Neuronal stem cell (in vitro differentiated cells): Measurements from ENCODE around the gene C1orf21. TPM values are rescaled to one million over a fixed set of nuclear protein-coding genes. Genes with fewer than 3 reads are reported as not detected.
"Not testable (repeated sequence)": the region's sequence is repeated elsewhere in the genome, so short reads cannot be mapped to it uniquely, and the experiment has no call there.

ENCODE experiments used
- DNase-seq: peaks from one replicate; pipeline ENCODE4 v3.0.0-alpha.2; 2013; ENCODE audit warnings: low spot score
- H2AFZ ChIP-seq: one replicate; pipeline ENCODE4 v1.6.1; 2013; ENCODE audit warnings: mild to moderate bottlenecking, low read length, inconsistent platforms
- H2AK5ac ChIP-seq: 2 replicates; pipeline ENCODE4 v1.6.1; 2013; ENCODE audit warnings: low read depth, mild to moderate bottlenecking, inconsistent platforms, low read length, moderate library complexity, mixed read lengths
- H2BK120ac ChIP-seq: 2 replicates; pipeline ENCODE4 v1.6.1; 2013; ENCODE audit warnings: low read depth, mild to moderate bottlenecking, inconsistent platforms, low read length, moderate library complexity, mixed read lengths
- H2BK12ac ChIP-seq: one replicate; pipeline ENCODE4 v1.6.1; 2013; ENCODE audit warnings: low read length, inconsistent platforms
- H2BK15ac ChIP-seq: 2 replicates; pipeline ENCODE4 v1.6.1; 2013; ENCODE audit warnings: mild to moderate bottlenecking, low read length, inconsistent platforms, mixed read lengths
- H2BK5ac ChIP-seq: one replicate; pipeline ENCODE4 v1.6.1; 2013; ENCODE audit warnings: inconsistent platforms, mild to moderate bottlenecking, low read length, moderate library complexity
- H3K14ac ChIP-seq: one replicate; pipeline ENCODE4 v1.6.1; 2013; ENCODE audit warnings: low read length, inconsistent platforms
- H3K18ac ChIP-seq: 2 replicates; pipeline ENCODE4 v1.6.1; 2013; ENCODE audit warnings: low read length, inconsistent platforms
- H3K23ac ChIP-seq: 2 replicates; pipeline ENCODE4 v1.6.1; 2013; ENCODE audit warnings: low read depth, mild to moderate bottlenecking, mixed read lengths, low read length, inconsistent platforms; ENCODE audit not compliant: poor library complexity
- H3K27ac ChIP-seq: replicated peaks from 3 replicates; pipeline ENCODE4 v1.5.1; 2013; ENCODE audit warnings: low read length, inconsistent platforms
- H3K27me3 ChIP-seq, 3 experiments: 2 replicates each; pipeline ENCODE4 v1.6.1; 2013; ENCODE audit warnings: low read length in 3 of 3, mild to moderate bottlenecking in 2 of 3, inconsistent platforms in 1 of 3, low read depth in 1 of 3, mixed read lengths in 1 of 3, moderate library complexity in 1 of 3; ENCODE audit not compliant: control insufficient read depth in 3 of 3, insufficient read depth in 3 of 3
- H3K36me3 ChIP-seq, 2 donors: replicated peaks in 1 of 2; 2 replicates each; pipeline ENCODE4 v1.6.1; 2013; ENCODE audit warnings: low read length in 2 of 2; ENCODE audit not compliant: control insufficient read depth in 2 of 2, insufficient read depth in 2 of 2
- H3K4ac ChIP-seq: 2 replicates; pipeline ENCODE4 v1.6.1; 2013; ENCODE audit warnings: inconsistent platforms, mild to moderate bottlenecking, low read length, moderate library complexity
- H3K4me1 ChIP-seq, 2 donors: 1 replicate in 1 of 2; 2 replicates in 1 of 2; pipeline ENCODE4 v1.6.1; 2013; ENCODE audit warnings: low read length in 2 of 2, low read depth in 1 of 2; ENCODE audit not compliant: control insufficient read depth in 2 of 2, insufficient read depth in 1 of 2
- H3K4me2 ChIP-seq: one replicate; pipeline ENCODE4 v1.6.1; 2013; ENCODE audit warnings: mild to moderate bottlenecking, low read length, inconsistent platforms; ENCODE audit not compliant: insufficient read depth, poor library complexity, severe bottlenecking
- H3K4me3 ChIP-seq, 2 donors: 2 replicates each; pipeline ENCODE4 v1.5.1; 2013; ENCODE audit warnings: low read length in 2 of 2, mild to moderate bottlenecking in 2 of 2, inconsistent platforms in 1 of 2, moderate library complexity in 1 of 2
- H3K79me1 ChIP-seq: one replicate; pipeline ENCODE4 v1.6.1; 2013; ENCODE audit warnings: low read depth, mild to moderate bottlenecking, inconsistent platforms, low read length, moderate library complexity
- H3K9ac ChIP-seq: one replicate; pipeline ENCODE4 v1.6.1; 2013; ENCODE audit warnings: mild to moderate bottlenecking, low read depth, low read length, inconsistent platforms; ENCODE audit not compliant: poor library complexity
- H3K9me3 ChIP-seq, 2 donors: replicated peaks in 1 of 2; 2 replicates each; pipeline versions ENCODE3 to v1.6.1; 2013; ENCODE audit warnings: low read length in 2 of 2, mild to moderate bottlenecking in 2 of 2, inconsistent platforms in 1 of 2, low read depth in 1 of 2, mixed read lengths in 1 of 2, moderate library complexity in 1 of 2; ENCODE audit not compliant: control insufficient read depth in 2 of 2, insufficient read depth in 1 of 2
- H4K8ac ChIP-seq: one replicate; pipeline ENCODE4 v1.6.1; 2013; ENCODE audit warnings: low read depth, mild to moderate bottlenecking, inconsistent platforms, low read length, moderate library complexity
- H4K91ac ChIP-seq: one replicate; pipeline ENCODE4 v1.6.1; 2013; ENCODE audit warnings: low read length, low read depth, mild to moderate bottlenecking, inconsistent platforms; ENCODE audit not compliant: poor library complexity
- WGBS, 2 donors: extraction: QIAGEN DNeasy Blood & Tissue Kit; methylation state at CpG; one replicate each; pipeline ENCODE4 v1.1.7; 2013; ENCODE audit warnings: missing lambda C conversion rate in 2 of 2, mixed read lengths in 1 of 2; ENCODE audit not compliant: insufficient read length in 2 of 2, insufficient replicate concordance in 1 of 2; ENCODE audit errors: extremely low coverage in 2 of 2; 5-methylcytosine and 5-hydroxymethylcytosine counted together
- polyA plus RNA-seq, 2 experiments: library from polyadenylated mRNA; stranded (reverse); fragments of 200-250 nt; gene quantifications; one replicate each; pipeline ENCODE4 v1.2.3, GENCODE V29; 2013

C1orf21 gene
- polyA plus RNA-seq (2013, experiment 1 of 2), result 112 TPM
- polyA plus RNA-seq (2013, experiment 2 of 2), result 109 TPM

GRCh38 chr1:184386312-184387068, at the start of gene C1orf21:
Gene C1orf21, plus strand, starts transcription at chr1:184387029. Its CDS starts 90,481 bp downstream, at chr1:184477510.
- H3K14ac ChIP-seq, result peak within 1 kb of the TSS; percentile 66
- H3K27me3 ChIP-seq, result no peaks in the 10 kb centered on the region
- H3K9ac ChIP-seq, result peak within 1 kb of the TSS; percentile 91
- no peak within 1 kb of the TSS for H4K91ac ChIP-seq
- peak within 1 kb of the TSS; percentile 86 for H3K4ac ChIP-seq
- H3K9me3 ChIP-seq, result no peaks in the 10 kb centered on the region
- H2AFZ ChIP-seq, result peak within 1 kb of the TSS; percentile 96
- peak within 1 kb of the TSS; percentile 72 for H3K4me2 ChIP-seq
- H3K4me1 ChIP-seq, result peaks cover 10 to 20% of the 10 kb centered on the region in 2 donors
- no peaks in the 10 kb centered on the region for H3K36me3 ChIP-seq
- no CpG with 5 or more reads among the region's 73 CpGs for WGBS, 2 donors
- peak within 1 kb of the TSS; percentile 97 for H3K27ac ChIP-seq
- H2BK15ac ChIP-seq, result peak within 1 kb of the TSS; percentile 67
- no peak within 1 kb of the TSS for H4K8ac ChIP-seq
- H3K18ac ChIP-seq, result peak within 1 kb of the TSS; percentile 93
- peak; percentile 90 for DNase-seq
- H2AK5ac ChIP-seq, result peak within 1 kb of the TSS; percentile 58
- H3K79me1 ChIP-seq, result peaks cover 3% of the 10 kb centered on the region
- peak within 1 kb of the TSS; percentile 87 for H2BK5ac ChIP-seq
- peak within 1 kb of the TSS; percentile 85 to 90 for H3K4me3 ChIP-seq
- peak within 1 kb of the TSS; percentile 51 for H2BK120ac ChIP-seq
- H2BK12ac ChIP-seq, result no peak within 1 kb of the TSS
- H3K23ac ChIP-seq, result no peak within 1 kb of the TSS

DNA sequence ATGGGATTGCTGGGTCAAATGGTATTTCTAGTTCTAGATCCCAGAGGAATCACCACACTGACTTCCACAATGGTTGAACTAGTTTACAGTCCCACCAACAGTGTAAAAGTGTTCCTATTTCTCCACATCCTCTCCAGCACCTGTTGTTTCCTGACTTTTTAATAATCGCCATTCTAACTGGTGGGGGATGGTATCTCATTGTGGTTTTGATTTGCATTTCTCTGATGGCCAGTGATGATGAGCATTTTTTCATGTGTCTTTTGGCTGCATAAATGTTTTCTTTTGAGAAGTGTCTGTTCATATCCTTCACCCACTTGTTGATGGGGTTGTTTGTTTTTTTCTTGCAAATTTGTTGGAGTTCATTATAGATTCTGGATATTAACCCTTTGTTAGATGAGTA, 49.0 kb upstream of the C1orf21 start:
- not testable (repeated sequence) for H4K8ac ChIP-seq, H3K27me3 ChIP-seq, H3K18ac ChIP-seq, H2BK15ac ChIP-seq, H3K79me1 ChIP-seq, H3K14ac ChIP-seq, H2BK5ac ChIP-seq, H3K4me3 ChIP-seq, H3K4ac ChIP-seq, H3K4me2 ChIP-seq, H2AFZ ChIP-seq, H3K27ac ChIP-seq, H2AK5ac ChIP-seq, DNase-seq, H4K91ac ChIP-seq, H3K36me3 ChIP-seq, H2BK120ac ChIP-seq, H3K4me1 ChIP-seq, H3K23ac ChIP-seq, H3K9ac ChIP-seq, H3K9me3 ChIP-seq, H2BK12ac ChIP-seq
- no CpG with 5 or more reads among the region's 1 CpG for WGBS, 2 donors

GRCh38 chr1:184340984-184341383, 45.8 kb upstream of the C1orf21 start:
- Histone ChIP-seq H3K14ac (no peak overlapping the region), H3K4me3 (no peak overlapping the region), H2BK5ac (no peak overlapping the region), H2AK5ac (no peak overlapping the region), H3K36me3 (no peaks in the 10 kb centered on the region), H3K9ac (no peak overlapping the region), H3K79me1 (no peaks in the 10 kb centered on the region), H3K4me2 (no peak overlapping the region), H4K8ac (no peak overlapping the region), H3K4me1 (no peaks in the 10 kb centered on the region), H3K27ac (no peak overlapping the region), H3K18ac (no peak overlapping the region), H3K4ac (no peak overlapping the region), H2AFZ (no peak overlapping the region), H4K91ac (no peak overlapping the region), H2BK120ac (no peak overlapping the region), H3K27me3 (no peaks in the 10 kb centered on the region), H2BK12ac (no peak overlapping the region), H3K23ac (no peak overlapping the region), H3K9me3 (peaks cover 1 to 5% of the 10 kb centered on the region in 2 donors), H2BK15ac (no peak overlapping the region)
- DNase-seq, result no peak
- WGBS, 2 donors, result no CpG with 5 or more reads among the region's 1 CpG

DNA sequence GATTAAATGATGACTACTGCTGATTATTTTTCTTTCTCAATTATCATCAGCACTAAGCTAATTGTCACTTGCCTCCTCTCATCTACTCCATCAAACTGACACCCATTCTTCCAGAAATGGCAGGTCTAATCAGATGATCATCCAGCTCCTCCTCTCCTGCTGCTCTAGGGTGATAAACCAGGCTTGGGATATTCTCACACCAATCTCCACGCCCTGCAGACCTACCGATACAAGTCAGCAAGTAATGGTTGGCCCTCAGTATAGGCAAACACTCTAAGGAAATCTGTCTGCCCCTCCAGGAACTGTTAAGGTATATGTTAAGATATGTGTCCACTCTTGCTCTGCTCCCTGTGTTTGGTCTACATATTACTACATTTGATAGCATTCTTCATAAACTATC, 36.3 kb upstream of the C1orf21 start:
- no CpG with 5 or more reads among the region's 2 CpGs for WGBS, 2 donors
- Histone ChIP-seq H3K4me2 (no peak overlapping the region), H3K36me3 (no peaks in the 10 kb centered on the region), H3K27me3 (no peaks in the 10 kb centered on the region), H3K4me1 (peaks cover 0 to 1% of the 10 kb centered on the region in 2 donors), H2BK120ac (no peak overlapping the region), H3K4me3 (no peak overlapping the region), H2BK15ac (no peak overlapping the region), H2AK5ac (no peak overlapping the region), H3K23ac (no peak overlapping the region), H3K9me3 (no peaks in the 10 kb centered on the region), H2BK12ac (no peak overlapping the region), H3K4ac (no peak overlapping the region), H3K9ac (no peak overlapping the region), H3K14ac (no peak overlapping the region), H2BK5ac (no peak overlapping the region), H2AFZ (no peak overlapping the region), H4K91ac (no peak overlapping the region), H4K8ac (no peak overlapping the region), H3K27ac (no peak overlapping the region), H3K18ac (no peak overlapping the region), H3K79me1 (no peaks in the 10 kb centered on the region)
- no peak for DNase-seq
